DOHH2 (cell line): ENCODE results near the gene CHRNB1.

Source experiments
- H3F3A ChIP-seq: fragments of 200-600 bp; sonication (generic), shearing (Covaris generic); 2 replicates; pipeline ENCODE4 v1.6.0; 2016; ENCODE audit warnings: antibody characterized with exemption, mild to moderate bottlenecking; ENCODE audit not compliant: control insufficient read depth, insufficient read depth
- H3K27ac ChIP-seq: fragments of 200-600 bp; sonication (generic); 2 replicates; pipeline ENCODE4 v1.5.1; 2014; ENCODE audit warnings: low read depth, mild to moderate bottlenecking, low read length, moderate library complexity
- H3K27me3 ChIP-seq: fragments of 200-600 bp; sonication (generic); 2 replicates; pipeline ENCODE4 v1.6.1; 2014; ENCODE audit warnings: mild to moderate bottlenecking, low read length, mixed read lengths; ENCODE audit not compliant: control insufficient read depth
- H3K36me3 ChIP-seq: fragments of 200-600 bp; sonication (generic); 2 replicates; pipeline ENCODE4 v1.6.1; 2014; ENCODE audit warnings: mild to moderate bottlenecking, low read length, moderate library complexity, mixed read lengths; ENCODE audit not compliant: control insufficient read depth
- H3K4me1 ChIP-seq: fragments of 200-600 bp; sonication (generic); 2 replicates; pipeline ENCODE4 v1.6.1; 2014; ENCODE audit warnings: mild to moderate bottlenecking, low read length, mixed read lengths; ENCODE audit not compliant: control insufficient read depth
- H3K4me2 ChIP-seq: fragments of 200-600 bp; sonication (generic); 2 replicates; pipeline ENCODE4 v1.6.0; 2014; ENCODE audit warnings: mild to moderate bottlenecking, low read length, moderate library complexity
- H3K4me3 ChIP-seq: fragments of 200-600 bp; sonication (generic); 2 replicates; pipeline ENCODE4 v1.5.1; 2014; ENCODE audit warnings: mild to moderate bottlenecking, low read length, mixed read lengths
- H3K79me2 ChIP-seq: fragments of 200-600 bp; sonication (generic); 2 replicates; pipeline ENCODE4 v1.6.1; 2014; ENCODE audit warnings: mild to moderate bottlenecking, low read length, mixed read lengths; ENCODE audit not compliant: control insufficient read depth
- H3K9me2 ChIP-seq: fragments of 200-600 bp; sonication (generic); replicated peaks from 2 replicates; pipeline ENCODE4 v1.6.1; 2014; ENCODE audit warnings: mild to moderate bottlenecking, low read length, mixed read lengths; ENCODE audit not compliant: control insufficient read depth
- H3K9me3 ChIP-seq: fragments of 200-600 bp; sonication (generic); 2 replicates; pipeline ENCODE4 v1.6.1; 2014; ENCODE audit warnings: antibody characterized with exemption, low read length, mixed read lengths; ENCODE audit not compliant: control insufficient read depth, insufficient read depth
- H4K20me1 ChIP-seq: fragments of 200-600 bp; sonication (generic); 2 replicates; pipeline ENCODE4 v1.6.0; 2014; ENCODE audit warnings: low read depth, mild to moderate bottlenecking, antibody characterized with exemption, low read length, moderate library complexity; ENCODE audit not compliant: control insufficient read depth, insufficient read depth
- EZH2phosphoT487 ChIP-seq: fragments of 200-600 bp; sonication (generic); IDR thresholded peaks from 2 replicates; pipeline ENCODE4 v1.6.1; 2017; ENCODE audit warnings: borderline replicate concordance, mild to moderate bottlenecking, antibody characterized with exemption, low read length, moderate library complexity, mixed read lengths
- TF ChIP-seq, protein P1 (sequence below): fragments of 200-600 bp; sonication (generic); IDR thresholded peaks from one replicate; pipeline ENCODE4 v1.5.1; 2014; ENCODE audit warnings: antibody characterized with exemption, mild to moderate bottlenecking, low read depth, low read length; ENCODE audit not compliant: poor library complexity, severe bottlenecking

The CHRNB1 gene

DNA sequence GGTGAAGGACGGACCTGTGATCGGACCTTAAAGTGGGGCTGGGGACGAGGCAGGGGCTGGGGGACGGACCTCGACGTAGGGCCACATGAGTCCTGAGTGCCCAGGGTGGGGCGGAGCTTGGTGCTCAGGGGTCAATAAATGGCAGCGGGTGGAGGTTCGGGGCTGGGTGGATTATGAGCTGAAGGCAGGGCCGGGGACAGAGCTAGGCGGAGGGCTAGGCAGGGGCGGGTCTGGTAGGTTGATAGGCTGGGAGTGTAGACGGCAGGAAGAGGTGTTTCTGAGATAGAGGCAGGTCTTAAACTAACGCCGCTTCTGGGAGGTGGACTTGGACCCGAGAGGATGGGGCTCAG, 733 bp downstream of the CHRNB1 start:
- H3K9me2 ChIP-seq: no peaks in the 10 kb centered on the region
- H3K79me2 ChIP-seq: no peaks in the 10 kb centered on the region
- no peak overlapping the region for H3K27ac ChIP-seq
- no peaks in the 10 kb centered on the region for H3F3A ChIP-seq
- peaks cover 46% of the 10 kb centered on the region for H3K27me3 ChIP-seq
- H3K4me1 ChIP-seq: peaks cover 18% of the 10 kb centered on the region
- H3K4me3 ChIP-seq: peak overlapping the region; percentile 35; the same call in 1 of the 2 replicates
- no peaks in the 10 kb centered on the region for H3K36me3 ChIP-seq
- TF ChIP-seq EZH2phosphoT487: no peak; the same call in 1 of the 2 replicates
- TF ChIP-seq, protein P1, sequence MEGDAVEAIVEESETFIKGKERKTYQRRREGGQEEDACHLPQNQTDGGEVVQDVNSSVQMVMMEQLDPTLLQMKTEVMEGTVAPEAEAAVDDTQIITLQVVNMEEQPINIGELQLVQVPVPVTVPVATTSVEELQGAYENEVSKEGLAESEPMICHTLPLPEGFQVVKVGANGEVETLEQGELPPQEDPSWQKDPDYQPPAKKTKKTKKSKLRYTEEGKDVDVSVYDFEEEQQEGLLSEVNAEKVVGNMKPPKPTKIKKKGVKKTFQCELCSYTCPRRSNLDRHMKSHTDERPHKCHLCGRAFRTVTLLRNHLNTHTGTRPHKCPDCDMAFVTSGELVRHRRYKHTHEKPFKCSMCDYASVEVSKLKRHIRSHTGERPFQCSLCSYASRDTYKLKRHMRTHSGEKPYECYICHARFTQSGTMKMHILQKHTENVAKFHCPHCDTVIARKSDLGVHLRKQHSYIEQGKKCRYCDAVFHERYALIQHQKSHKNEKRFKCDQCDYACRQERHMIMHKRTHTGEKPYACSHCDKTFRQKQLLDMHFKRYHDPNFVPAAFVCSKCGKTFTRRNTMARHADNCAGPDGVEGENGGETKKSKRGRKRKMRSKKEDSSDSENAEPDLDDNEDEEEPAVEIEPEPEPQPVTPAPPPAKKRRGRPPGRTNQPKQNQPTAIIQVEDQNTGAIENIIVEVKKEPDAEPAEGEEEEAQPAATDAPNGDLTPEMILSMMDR: no peak
- no peaks in the 10 kb centered on the region; the same call in 1 of the 2 replicates for H4K20me1 ChIP-seq
- H3K4me2 ChIP-seq: peak overlapping the region; percentile 53
- H3K9me3 ChIP-seq: no peaks in the 10 kb centered on the region

DNA sequence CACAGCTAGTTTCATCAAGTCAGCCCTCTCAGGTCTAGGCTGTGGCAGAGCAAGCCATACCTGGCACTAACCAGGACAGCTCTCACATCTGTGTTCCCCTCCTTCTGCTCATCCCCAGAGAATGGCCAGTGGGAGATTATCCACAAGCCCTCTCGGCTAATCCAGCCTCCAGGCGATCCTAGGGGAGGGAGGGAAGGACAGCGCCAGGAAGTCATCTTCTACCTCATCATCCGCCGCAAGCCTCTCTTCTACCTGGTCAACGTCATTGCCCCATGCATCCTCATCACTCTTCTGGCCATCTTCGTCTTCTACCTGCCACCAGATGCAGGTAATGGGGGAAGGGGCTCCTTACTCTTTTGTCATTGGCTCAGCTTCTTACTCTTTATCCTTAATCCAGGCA, 3.6 kb downstream of the CHRNB1 start:
- Histone ChIP-seq H3F3A (no peaks in the 10 kb centered on the region), H3K36me3 (no peaks in the 10 kb centered on the region), H3K27ac (no peak overlapping the region), H3K4me2 (no peak overlapping the region), H3K9me3 (no peaks in the 10 kb centered on the region), H3K4me1 (peaks cover 14% of the 10 kb centered on the region), H3K4me3 (no peak overlapping the region), H3K9me2 (no peaks in the 10 kb centered on the region), H3K79me2 (no peaks in the 10 kb centered on the region), H3K27me3 (peaks cover 31% of the 10 kb centered on the region), H4K20me1 (no peaks in the 10 kb centered on the region; the same call in 1 of the 2 replicates)
- no peak for TF ChIP-seq EZH2phosphoT487
- TF ChIP-seq, protein P1: no peak

DNA sequence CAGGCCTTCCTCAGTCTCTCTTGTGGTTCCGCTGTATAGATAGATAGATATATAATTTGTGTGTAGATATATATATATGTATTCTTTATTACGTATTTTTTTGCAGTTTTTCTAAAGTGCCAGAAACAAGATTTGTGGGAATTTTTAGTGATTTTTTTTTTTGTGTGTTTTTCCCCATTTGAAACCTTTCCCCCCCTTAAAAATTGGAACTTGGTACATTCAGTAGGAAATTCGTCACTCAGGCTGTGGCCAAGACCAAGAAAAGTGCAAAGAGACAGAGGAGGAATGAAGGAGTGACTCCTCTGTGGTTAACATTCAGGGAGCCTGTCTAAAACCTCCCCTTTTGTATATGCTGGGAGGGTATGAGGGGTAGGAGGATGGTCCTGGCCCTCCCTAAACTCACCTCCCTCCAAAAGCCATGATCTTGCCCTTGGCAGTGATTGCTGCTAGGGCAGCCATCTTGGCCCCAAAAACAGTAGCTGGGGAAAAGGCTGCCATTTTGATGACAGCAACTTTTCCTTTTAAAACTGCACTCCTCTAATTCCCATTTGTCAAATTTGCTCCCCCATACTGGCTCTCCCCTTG, 15.2 kb downstream of the CHRNB1 start:
- no peak overlapping the region for H3K4me3 ChIP-seq
- peaks cover 10% of the 10 kb centered on the region for H3K4me1 ChIP-seq
- H3K27ac ChIP-seq: no peak overlapping the region
- H3K36me3 ChIP-seq: no peaks in the 10 kb centered on the region
- H3K79me2 ChIP-seq: peaks cover 5% of the 10 kb centered on the region; the same call in 1 of the 2 replicates
- no peak overlapping the region for H3K4me2 ChIP-seq
- 0 out of 2 replicates have a peak, but pooled peaks cover 5% of the 10 kb centered on the region for H3F3A ChIP-seq
- TF ChIP-seq EZH2phosphoT487: no peak
- TF ChIP-seq, protein P1: no peak
- no peaks in the 10 kb centered on the region for H3K9me2 ChIP-seq
- H4K20me1 ChIP-seq: no peaks in the 10 kb centered on the region
- H3K27me3 ChIP-seq: no peaks in the 10 kb centered on the region
- no peaks in the 10 kb centered on the region for H3K9me3 ChIP-seq
